Parathyroid adenoma (tissue), 2 donors: Measurements from ENCODE around the gene MTX3.
A peak's percentile ranks its signal among the peaks of the same experiment; 100 is the strongest.

Source experiments
- H2AFZ ChIP-seq: fragments of 300-600 bp; sonication (generic); one replicate; pipeline ENCODE4 v1.7.0; 2017; ENCODE audit warnings: antibody characterized with exemption, mild to moderate bottlenecking
- H3K27ac ChIP-seq: fragments of 300-600 bp; sonication (generic); one replicate; pipeline ENCODE4 v1.7.0; 2017
- H3K27me3 ChIP-seq: fragments of 300-600 bp; sonication (generic); one replicate; pipeline ENCODE4 v1.7.0; 2017; ENCODE audit warnings: low read length; ENCODE audit not compliant: control insufficient read depth, insufficient read depth
- H3K36me3 ChIP-seq: fragments of 300-600 bp; sonication (generic); one replicate; pipeline ENCODE4 v1.7.0; 2017; ENCODE audit warnings: low read length; ENCODE audit not compliant: control insufficient read depth, insufficient read depth
- H3K4me1 ChIP-seq: fragments of 300-600 bp; sonication (generic); one replicate; pipeline ENCODE4 v1.7.0; 2017; ENCODE audit warnings: control low read depth
- H3K4me2 ChIP-seq: fragments of 300-600 bp; sonication (generic); one replicate; pipeline ENCODE4 v1.7.0; 2017; ENCODE audit warnings: low read length
- H3K4me3 ChIP-seq: fragments of 300-600 bp; sonication (generic); one replicate; pipeline ENCODE4 v1.7.0; 2017; ENCODE audit warnings: low read depth, low read length
- H3K79me2 ChIP-seq: fragments of 300-600 bp; sonication (generic); one replicate; pipeline ENCODE4 v1.7.0; 2017; ENCODE audit warnings: control low read depth
- H3K9ac ChIP-seq: fragments of 300-600 bp; sonication (generic); one replicate; pipeline ENCODE4 v1.7.0; 2017; ENCODE audit warnings: mild to moderate bottlenecking
- H3K9me3 ChIP-seq: fragments of 300-600 bp; sonication (generic); one replicate; pipeline ENCODE4 v1.7.0; 2017; ENCODE audit warnings: low read length; ENCODE audit not compliant: control insufficient read depth
- TF ChIP-seq, protein P1 (sequence below): fragments of 300-600 bp; sonication (generic); IDR thresholded peaks from one replicate; pipeline ENCODE4 v1.7.0; 2017; ENCODE audit warnings: antibody characterized with exemption, mild to moderate bottlenecking
- donor health status: primary hyperparathyroidism.

The MTX3 gene

DNA sequence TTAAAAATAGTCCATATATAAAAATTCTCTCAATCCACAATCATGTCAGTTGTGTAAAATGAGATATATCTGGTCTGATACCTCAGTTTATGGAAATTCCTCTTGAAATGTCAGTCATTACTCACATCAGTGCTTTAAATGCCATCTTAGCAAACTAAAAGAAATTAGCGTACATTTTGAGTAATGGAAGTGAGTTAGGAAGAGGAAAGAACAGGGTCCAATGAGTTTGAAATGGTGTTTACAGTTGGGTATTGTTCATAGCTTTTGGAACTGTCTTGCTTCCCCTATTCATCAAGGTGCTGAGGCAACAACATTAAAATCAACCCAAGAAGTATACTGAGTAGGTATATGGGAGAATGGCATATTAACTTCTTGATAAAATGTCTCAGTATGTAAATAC is 8.7 kb upstream of the MTX3 start:
- TF ChIP-seq, protein P1, sequence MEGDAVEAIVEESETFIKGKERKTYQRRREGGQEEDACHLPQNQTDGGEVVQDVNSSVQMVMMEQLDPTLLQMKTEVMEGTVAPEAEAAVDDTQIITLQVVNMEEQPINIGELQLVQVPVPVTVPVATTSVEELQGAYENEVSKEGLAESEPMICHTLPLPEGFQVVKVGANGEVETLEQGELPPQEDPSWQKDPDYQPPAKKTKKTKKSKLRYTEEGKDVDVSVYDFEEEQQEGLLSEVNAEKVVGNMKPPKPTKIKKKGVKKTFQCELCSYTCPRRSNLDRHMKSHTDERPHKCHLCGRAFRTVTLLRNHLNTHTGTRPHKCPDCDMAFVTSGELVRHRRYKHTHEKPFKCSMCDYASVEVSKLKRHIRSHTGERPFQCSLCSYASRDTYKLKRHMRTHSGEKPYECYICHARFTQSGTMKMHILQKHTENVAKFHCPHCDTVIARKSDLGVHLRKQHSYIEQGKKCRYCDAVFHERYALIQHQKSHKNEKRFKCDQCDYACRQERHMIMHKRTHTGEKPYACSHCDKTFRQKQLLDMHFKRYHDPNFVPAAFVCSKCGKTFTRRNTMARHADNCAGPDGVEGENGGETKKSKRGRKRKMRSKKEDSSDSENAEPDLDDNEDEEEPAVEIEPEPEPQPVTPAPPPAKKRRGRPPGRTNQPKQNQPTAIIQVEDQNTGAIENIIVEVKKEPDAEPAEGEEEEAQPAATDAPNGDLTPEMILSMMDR = no peak
- H3K4me3 ChIP-seq = no peak overlapping the region
- no peaks in the 10 kb centered on the region for H3K9me3 ChIP-seq
- H2AFZ ChIP-seq = no peak overlapping the region
- no peaks in the 10 kb centered on the region for H3K4me1 ChIP-seq
- no peak overlapping the region for H3K27ac ChIP-seq
- H3K4me2 ChIP-seq = no peak overlapping the region
- no peaks in the 10 kb centered on the region for H3K27me3 ChIP-seq
- no peak overlapping the region for H3K9ac ChIP-seq
- H3K36me3 ChIP-seq = no peaks in the 10 kb centered on the region
- H3K79me2 ChIP-seq = no peaks in the 10 kb centered on the region

DNA sequence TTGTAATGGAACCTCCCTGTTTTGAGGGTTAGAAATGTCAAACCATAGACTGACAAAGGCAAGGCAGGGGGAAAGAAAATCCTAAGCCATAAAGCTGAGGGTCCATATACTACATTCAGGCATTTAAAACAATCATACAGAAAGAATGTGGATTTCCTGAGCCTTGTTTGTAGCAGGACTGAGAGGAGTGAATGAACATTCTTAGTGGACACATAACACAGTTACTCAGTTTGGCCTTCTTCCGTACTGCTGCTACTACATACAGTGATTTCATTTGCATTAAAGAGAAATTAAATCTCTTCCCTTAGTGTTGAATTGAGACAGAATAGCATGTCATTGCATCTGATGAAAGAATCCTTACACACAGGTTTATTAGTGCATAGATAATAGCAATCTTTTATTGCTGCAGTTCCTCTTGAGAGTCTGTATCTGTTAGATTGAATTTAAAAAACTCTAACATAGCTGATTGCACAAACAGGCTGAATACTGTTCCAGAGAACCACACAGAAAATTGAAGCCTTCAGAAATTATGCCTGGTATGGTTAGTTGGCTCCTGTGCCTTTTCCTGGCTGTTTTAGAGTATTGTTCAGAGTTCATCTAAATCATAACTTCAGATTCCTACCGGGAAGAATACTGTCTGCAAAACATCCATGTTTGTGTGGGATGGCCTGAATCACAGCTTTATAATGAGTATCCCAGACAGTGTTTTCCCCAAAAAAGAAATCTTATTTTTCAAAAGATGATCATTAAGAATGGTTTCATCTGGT is 2.0 kb upstream of the MTX3 start:
- Histone ChIP-seq H3K4me1 (peaks cover 9% of the 10 kb centered on the region), H3K27ac (no peak overlapping the region), H2AFZ (no peak overlapping the region), H3K4me2 (no peak overlapping the region), H3K79me2 (no peaks in the 10 kb centered on the region), H3K27me3 (no peaks in the 10 kb centered on the region), H3K4me3 (no peak overlapping the region), H3K9ac (no peak overlapping the region), H3K9me3 (no peaks in the 10 kb centered on the region), H3K36me3 (no peaks in the 10 kb centered on the region)
- TF ChIP-seq, protein P1 = no peak

DNA sequence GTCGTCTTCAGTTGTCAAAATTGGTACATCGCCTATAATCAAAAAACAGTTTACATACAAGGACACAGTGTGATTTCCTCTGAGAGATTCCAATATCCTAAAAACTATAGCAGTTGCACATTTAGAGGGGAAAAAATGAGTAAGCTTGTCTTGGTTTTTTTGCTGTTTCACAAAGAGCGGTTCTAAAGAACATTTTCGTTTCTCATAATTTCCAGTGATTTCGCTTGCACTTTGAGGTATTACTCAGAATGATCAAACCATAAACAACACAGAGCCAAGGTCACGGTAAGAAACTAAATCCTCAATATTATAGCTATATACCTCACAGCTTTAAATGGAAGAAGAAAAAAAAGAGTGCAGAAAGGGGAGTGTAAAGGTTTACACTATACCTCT is 861 bp downstream of the MTX3 start:
- H3K27ac ChIP-seq = no peak overlapping the region
- peak overlapping the region; percentile 74 for H3K4me2 ChIP-seq

DNA sequence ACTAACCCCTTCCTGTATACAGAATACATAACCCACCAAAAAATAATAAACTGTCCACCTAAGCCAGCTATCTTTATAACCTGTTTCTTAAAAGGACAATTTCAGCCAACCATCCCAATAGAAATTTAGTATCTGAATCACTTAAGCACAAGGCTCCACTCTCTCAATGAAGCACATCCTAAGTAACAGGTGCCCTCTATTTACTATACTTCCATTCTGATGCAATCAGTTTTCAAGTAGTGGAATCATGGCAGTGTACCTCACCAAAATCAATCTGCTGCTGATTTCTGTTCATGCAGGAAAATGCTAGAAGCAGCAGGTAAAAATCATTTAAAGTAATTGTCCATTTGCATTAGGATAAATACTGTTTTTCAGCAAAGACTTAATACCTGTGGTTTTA is 4.8 kb downstream of the MTX3 start:
- Histone ChIP-seq H3K4me1 (peaks cover 3% of the 10 kb centered on the region), H3K27me3 (no peaks in the 10 kb centered on the region), H3K4me2 (no peak overlapping the region), H3K27ac (no peak overlapping the region), H3K79me2 (no peaks in the 10 kb centered on the region), H3K4me3 (no peak overlapping the region), H3K9ac (no peak overlapping the region), H2AFZ (no peak overlapping the region), H3K36me3 (no peaks in the 10 kb centered on the region), H3K9me3 (no peaks in the 10 kb centered on the region)
- TF ChIP-seq, protein P1 = no peak

More for the DNA sequence above, 861 bp downstream of the MTX3 start:
- no peaks in the 10 kb centered on the region for H3K27me3 ChIP-seq
- H3K9me3 ChIP-seq = no peaks in the 10 kb centered on the region
- H3K79me2 ChIP-seq = no peaks in the 10 kb centered on the region
- no peak overlapping the region for H3K9ac ChIP-seq
- peak overlapping the region; percentile 94 for H2AFZ ChIP-seq
- TF ChIP-seq, protein P1 = no peak
- no peaks in the 10 kb centered on the region for H3K36me3 ChIP-seq
- H3K4me3 ChIP-seq = peak overlapping the region; percentile 83
- peaks cover 9% of the 10 kb centered on the region for H3K4me1 ChIP-seq

DNA sequence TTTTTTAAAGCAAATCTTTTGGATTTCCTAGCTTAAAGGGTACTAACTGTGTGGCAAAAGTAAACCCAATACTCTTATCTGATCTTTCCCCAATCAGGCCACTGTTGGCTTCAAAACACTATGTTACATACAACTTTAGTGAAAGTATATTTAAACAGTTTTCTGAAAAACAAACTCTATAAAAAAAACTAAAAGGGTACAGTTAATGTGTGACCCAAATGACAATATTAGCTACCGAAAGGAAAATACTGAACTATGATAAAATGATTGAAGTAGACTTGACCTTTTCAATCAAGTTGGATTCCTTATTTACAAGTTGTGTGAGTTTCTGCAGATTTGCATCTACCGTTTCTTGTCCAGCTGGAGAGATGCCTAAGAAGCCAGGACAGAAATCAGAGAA is 5.8 kb downstream of the MTX3 start:
- Histone ChIP-seq H3K79me2 (no peaks in the 10 kb centered on the region), H3K27me3 (no peaks in the 10 kb centered on the region), H3K9me3 (no peaks in the 10 kb centered on the region), H3K4me1 (peaks cover 3% of the 10 kb centered on the region), H3K4me3 (no peak overlapping the region), H2AFZ (no peak overlapping the region), H3K9ac (no peak overlapping the region), H3K27ac (no peak overlapping the region), H3K36me3 (no peaks in the 10 kb centered on the region), H3K4me2 (no peak overlapping the region)
- TF ChIP-seq, protein P1 = no peak
